Neutrophil (primary cell): Measurements from ENCODE around the gene NCOA3.

Experiments
- H3K27ac ChIP-seq: fragments of 200-600 bp; sonication (generic); 2 replicates; pipeline ENCODE4 v1.5.1; 2016; ENCODE audit warnings: mild to moderate bottlenecking, moderate library complexity
- H3K27me3 ChIP-seq: fragments of 200-600 bp; sonication (generic); 2 replicates; pipeline ENCODE4 v1.6.0; 2016; ENCODE audit warnings: mild to moderate bottlenecking
- H3K36me3 ChIP-seq: fragments of 200-600 bp; sonication (generic); 2 replicates; pipeline ENCODE4 v1.5.1; 2017
- H3K4me1 ChIP-seq, 2 experiments: fragments of 200-600 bp in 1 of 2; sonication (generic) in 1 of 2; 1 replicate in 1 of 2; 2 replicates in 1 of 2; pipeline versions ENCODE4 v1.5.1 to v1.6.1; 2013 to 2016; ENCODE audit warnings: low read depth in 1 of 2, low read length in 1 of 2, mild to moderate bottlenecking in 1 of 2, moderate library complexity in 1 of 2; ENCODE audit not compliant: control insufficient read depth in 1 of 2, insufficient read depth in 1 of 2
- H3K4me3 ChIP-seq, 2 experiments: fragments of 200-600 bp in 1 of 2; sonication (generic) in 1 of 2; 1 replicate in 1 of 2; 2 replicates in 1 of 2; pipeline ENCODE4 v1.5.1; 2013 to 2016; ENCODE audit warnings: low read depth in 1 of 2, low read length in 1 of 2, mild to moderate bottlenecking in 1 of 2, moderate library complexity in 1 of 2
- H3K9me3 ChIP-seq: fragments of 200-600 bp; sonication (generic); 2 replicates; pipeline ENCODE4 v1.5.1; 2016
- CTCF ChIP-seq: fragments of 200-600 bp; sonication (generic); IDR thresholded peaks from 2 replicates; pipeline ENCODE4 v1.5.1; 2016; ENCODE audit warnings: antibody characterized with exemption

The NCOA3 gene

GRCh38 chr20:47558295-47559066 is 56.8 kb downstream of the NCOA3 start:
- Histone ChIP-seq H3K36me3 (no peaks in the 10 kb centered on the region), H3K4me1 (no peaks in the 10 kb centered on the region), H3K9me3 (no peaks in the 10 kb centered on the region), H3K27ac (no peak overlapping the region), H3K27me3 (no peaks in the 10 kb centered on the region), H3K4me3 (no peak overlapping the region)
- TF ChIP-seq CTCF = no peak

- Histone ChIP-seq H3K27me3 (no peaks in the 10 kb centered on the region), H3K4me1 (no peaks in the 10 kb centered on the region), H3K36me3 (no peaks in the 10 kb centered on the region), H3K27ac (no peak overlapping the region), H3K4me3 (no peak overlapping the region), H3K9me3 (no peaks in the 10 kb centered on the region)
- TF ChIP-seq CTCF = no peak
These were observed 57.5 kb downstream of the NCOA3 start for GRCh38 chr20:47559141-47559540.

- H3K27me3 ChIP-seq = no peaks in the 10 kb centered on the region
- no peak for TF ChIP-seq CTCF
- H3K9me3 ChIP-seq = no peaks in the 10 kb centered on the region
These were observed 59.5 kb downstream of the NCOA3 start for GRCh38 chr20:47561180-47561579.

GRCh38 chr20:47561603-47562583 is 60.2 kb downstream of the NCOA3 start:
- Histone ChIP-seq H3K36me3 (no peaks in the 10 kb centered on the region), H3K27me3 (no peaks in the 10 kb centered on the region), H3K27ac (no peak overlapping the region), H3K9me3 (no peaks in the 10 kb centered on the region), H3K4me3 (no peak overlapping the region), H3K4me1 (no peaks in the 10 kb centered on the region)
- no peak for TF ChIP-seq CTCF

More at GRCh38 chr20:47561180-47561579, 59.5 kb downstream of the NCOA3 start:
- Histone ChIP-seq H3K4me3 (no peak overlapping the region), H3K27ac (no peak overlapping the region), H3K36me3 (no peaks in the 10 kb centered on the region), H3K4me1 (no peaks in the 10 kb centered on the region)

- H3K4me1 ChIP-seq = no peaks in the 10 kb centered on the region
These were observed 64.6 kb downstream of the NCOA3 start for GRCh38 chr20:47566269-47566668.

More at GRCh38 chr20:47566269-47566668, 64.6 kb downstream of the NCOA3 start:
- H3K27ac ChIP-seq = no peak overlapping the region
- H3K9me3 ChIP-seq = no peaks in the 10 kb centered on the region
- no peak for TF ChIP-seq CTCF
- no peaks in the 10 kb centered on the region for H3K36me3 ChIP-seq
- H3K4me3 ChIP-seq = no peak overlapping the region
- H3K27me3 ChIP-seq = no peaks in the 10 kb centered on the region
